Measurements from ENCODE around the gene ERBIN.

DNA sequence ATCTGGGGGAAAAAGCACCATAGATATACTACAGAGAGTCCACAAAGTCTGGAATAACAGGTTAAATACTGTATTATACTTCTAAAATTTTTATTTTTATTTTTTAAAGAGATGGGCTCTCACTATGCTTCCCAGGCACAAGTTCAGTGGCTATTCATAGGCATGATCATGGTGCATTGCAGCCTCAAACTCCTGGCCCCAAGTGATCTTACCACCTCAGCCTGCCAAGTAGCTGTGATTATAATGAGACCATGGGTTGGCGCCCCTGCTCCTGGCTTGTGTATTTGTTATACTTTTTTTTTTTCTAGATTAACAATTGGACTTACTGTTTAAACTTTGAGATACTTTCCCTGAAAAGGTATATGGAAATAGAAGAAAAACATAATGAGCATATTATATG is 25.9 kb downstream of the ERBIN start:
- no peak for TF ChIP-seq POLR2A (IDR thresholded peaks at IDR 0.05; ENCODE audit: low read depth, low read length)
- TF ChIP-seq TAF1 (IDR thresholded peaks at IDR 0.05; ENCODE audit: borderline replicate concordance, low read depth, low read length), result no peak
